ENCODE data around the gene APOBEC3A. TPM values are rescaled to one million over a fixed set of nuclear protein-coding genes. Genes with fewer than 3 reads are reported as not detected.

Gene APOBEC3A
- polyA plus RNA-seq, 1 of the 3 experiments (the other 2 are of a cell fraction) = not detected

DNA sequence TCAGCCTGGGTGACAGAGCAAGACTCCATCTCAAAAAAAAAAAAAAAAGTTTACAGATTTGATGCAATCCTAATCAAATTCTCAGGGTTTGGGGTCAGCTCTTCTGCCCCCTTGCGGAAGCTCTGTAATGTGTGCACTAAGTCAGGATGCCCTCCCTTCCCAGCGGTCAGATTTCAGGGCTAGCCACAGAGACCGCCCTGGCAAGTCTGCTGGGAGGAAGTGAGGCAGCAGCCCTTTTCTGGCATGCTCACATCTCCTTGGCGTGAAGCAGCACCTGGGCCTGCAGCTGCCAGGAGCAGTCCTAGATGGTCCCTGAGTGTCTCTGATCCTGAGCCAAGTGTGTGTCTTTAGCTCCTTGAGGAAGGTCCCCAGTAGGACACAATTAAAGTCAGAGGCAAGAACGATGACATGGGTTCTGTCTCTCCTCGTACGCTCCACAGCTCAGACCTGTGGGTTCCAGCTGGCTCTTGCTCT is 45.8 kb downstream of the APOBEC3A start:
- H3K9me2 ChIP-seq = no peaks in the 10 kb centered on the region
- no peaks in the 10 kb centered on the region; the same call in 1 of the 2 replicates for H3K27me3 ChIP-seq (ENCODE audit: insufficient read depth)
- H3K79me2 ChIP-seq (ENCODE audit: insufficient read depth) = no peaks in the 10 kb centered on the region
- no peak overlapping the region for H3K4me2 ChIP-seq
- CTCF ChIA-PET = interaction anchor here (0.5 to 2.6 kb wide), 13 partner anchors 9 to 234 kb away, joined by 3 to 20 read pairs (median 5); partner anchors contain the start of gene CBX6
- 8% methylated on average over 2 of the region's 7 CpGs for WGBS (ENCODE audit: low lambda C conversion rate)
- H4K20me1 ChIP-seq (ENCODE audit: insufficient read depth) = no peaks in the 10 kb centered on the region
- no peak overlapping the region for H3K9ac ChIP-seq
- no peaks in the 10 kb centered on the region for H3K36me3 ChIP-seq (replicated peaks in 1 of 2; ENCODE audit: control insufficient read depth in 1 of 2, insufficient read depth in 2 of 2, low read length in 1 of 2)
- H3K4me3 ChIP-seq (ENCODE audit: low read depth in 2 of 2, low read length in 1 of 2) = peak overlapping the region in 1 of 2 experiments; percentile 48; a peak in 1 of 4 replicates
- no peaks in the 10 kb centered on the region for H3F3A ChIP-seq (replicated peaks; ENCODE audit: insufficient read depth)
- peak; percentile 72 for DNase-seq
- H3K4me1 ChIP-seq (ENCODE audit: control insufficient read depth in 1 of 2, insufficient read depth in 2 of 2, low read depth in 1 of 2, low read length in 1 of 2) = no peaks in the 10 kb centered on the region; a peak in 1 of 4 replicates
- no peak for TF ChIP-seq NRF1 (IDR thresholded peaks at IDR 0.05; ENCODE audit: low read depth, low read length)
- TF ChIP-seq SMC3 (IDR thresholded peaks at IDR 0.05; ENCODE audit: low read depth, low read length) = peak; percentile 67
- no peak for TF ChIP-seq JUND (IDR thresholded peaks at IDR 0.05)
- TF ChIP-seq RAD21 (IDR thresholded peaks at IDR 0.05; ENCODE audit: low read length) = peak; percentile 53
- TF ChIP-seq, protein P1, sequence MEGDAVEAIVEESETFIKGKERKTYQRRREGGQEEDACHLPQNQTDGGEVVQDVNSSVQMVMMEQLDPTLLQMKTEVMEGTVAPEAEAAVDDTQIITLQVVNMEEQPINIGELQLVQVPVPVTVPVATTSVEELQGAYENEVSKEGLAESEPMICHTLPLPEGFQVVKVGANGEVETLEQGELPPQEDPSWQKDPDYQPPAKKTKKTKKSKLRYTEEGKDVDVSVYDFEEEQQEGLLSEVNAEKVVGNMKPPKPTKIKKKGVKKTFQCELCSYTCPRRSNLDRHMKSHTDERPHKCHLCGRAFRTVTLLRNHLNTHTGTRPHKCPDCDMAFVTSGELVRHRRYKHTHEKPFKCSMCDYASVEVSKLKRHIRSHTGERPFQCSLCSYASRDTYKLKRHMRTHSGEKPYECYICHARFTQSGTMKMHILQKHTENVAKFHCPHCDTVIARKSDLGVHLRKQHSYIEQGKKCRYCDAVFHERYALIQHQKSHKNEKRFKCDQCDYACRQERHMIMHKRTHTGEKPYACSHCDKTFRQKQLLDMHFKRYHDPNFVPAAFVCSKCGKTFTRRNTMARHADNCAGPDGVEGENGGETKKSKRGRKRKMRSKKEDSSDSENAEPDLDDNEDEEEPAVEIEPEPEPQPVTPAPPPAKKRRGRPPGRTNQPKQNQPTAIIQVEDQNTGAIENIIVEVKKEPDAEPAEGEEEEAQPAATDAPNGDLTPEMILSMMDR (IDR thresholded peaks at IDR 0.05) = peak; percentile 64
- TF ChIP-seq POLR2AphosphoS5 (IDR thresholded peaks at IDR 0.05; ENCODE audit: low read depth, low read length) = no peak
- TF ChIP-seq, protein P2, sequence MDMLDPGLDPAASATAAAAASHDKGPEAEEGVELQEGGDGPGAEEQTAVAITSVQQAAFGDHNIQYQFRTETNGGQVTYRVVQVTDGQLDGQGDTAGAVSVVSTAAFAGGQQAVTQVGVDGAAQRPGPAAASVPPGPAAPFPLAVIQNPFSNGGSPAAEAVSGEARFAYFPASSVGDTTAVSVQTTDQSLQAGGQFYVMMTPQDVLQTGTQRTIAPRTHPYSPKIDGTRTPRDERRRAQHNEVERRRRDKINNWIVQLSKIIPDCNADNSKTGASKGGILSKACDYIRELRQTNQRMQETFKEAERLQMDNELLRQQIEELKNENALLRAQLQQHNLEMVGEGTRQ (IDR thresholded peaks at IDR 0.05; ENCODE audit: borderline replicate concordance, low read depth, low read length) = no peak
- TF ChIP-seq EP300 (IDR thresholded peaks at IDR 0.05; ENCODE audit: borderline replicate concordance in 1 of 2, low read depth in 1 of 2, low read length in 1 of 2) = no peak
- no peaks in the 10 kb centered on the region for H3K9me3 ChIP-seq
- H3K27ac ChIP-seq (ENCODE audit: low read depth in 2 of 2, low read length in 1 of 2) = no peak overlapping the region
- H2AFZ ChIP-seq (ENCODE audit: low read depth) = no peak overlapping the region; the same call in 1 of the 2 replicates
- POLR2A ChIA-PET = interaction anchor here (0.7 kb wide), 1 partner anchor 316 kb away, joined by 3 read pairs; the partner anchor contains the start of gene RPL3

DNA sequence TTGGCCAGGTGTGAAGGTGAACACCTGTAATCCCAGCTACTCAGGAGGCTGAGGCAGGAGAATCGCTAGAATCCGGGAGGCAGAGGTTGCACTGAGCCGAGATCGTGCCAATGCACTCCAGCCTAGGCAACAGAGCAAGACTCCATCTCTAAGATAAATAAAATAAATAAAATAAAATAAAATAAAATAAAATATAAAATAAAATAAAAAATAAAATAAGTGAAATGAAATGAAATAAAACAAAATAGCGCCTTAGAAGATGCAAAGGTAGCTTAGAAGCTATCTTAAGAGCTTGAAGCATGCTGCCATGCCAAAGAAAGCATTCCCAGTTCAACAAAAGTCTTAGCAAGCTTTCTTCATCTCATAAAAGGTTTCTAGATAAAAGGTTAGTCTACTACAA is 49.8 kb downstream of the APOBEC3A start:
- Histone ChIP-seq H3K4me3 (ENCODE audit: low read depth in 2 of 2, low read length in 1 of 2) (no peak overlapping the region), H2AFZ (ENCODE audit: low read depth) (no peak overlapping the region), H3K27ac (ENCODE audit: low read depth in 2 of 2, low read length in 1 of 2) (no peak overlapping the region), H3K4me2 (no peak overlapping the region), H4K20me1 (ENCODE audit: insufficient read depth) (no peaks in the 10 kb centered on the region), H3K9me3 (no peaks in the 10 kb centered on the region), H3K79me2 (ENCODE audit: insufficient read depth) (no peaks in the 10 kb centered on the region), H3K4me1 (ENCODE audit: control insufficient read depth in 1 of 2, insufficient read depth in 2 of 2, low read depth in 1 of 2, low read length in 1 of 2) (no peaks in the 10 kb centered on the region; a peak in 1 of 4 replicates), H3K27me3 (ENCODE audit: insufficient read depth) (no peaks in the 10 kb centered on the region), H3K36me3 (replicated peaks in 1 of 2; ENCODE audit: control insufficient read depth in 1 of 2, insufficient read depth in 2 of 2, low read length in 1 of 2) (no peaks in the 10 kb centered on the region), H3F3A (replicated peaks; ENCODE audit: insufficient read depth) (no peaks in the 10 kb centered on the region), H3K9me2 (no peaks in the 10 kb centered on the region), H3K9ac (no peak overlapping the region)
- WGBS (ENCODE audit: low lambda C conversion rate) = 91% methylated on average over 5 of the region's 5 CpGs
- POLR2A ChIA-PET = no interaction called here
- DNase-seq = no peak
- CTCF ChIA-PET = interaction anchor here (1.0 to 1.3 kb wide), 3 partner anchors 115 to 223 kb away, joined by 3 to 5 read pairs (median 4); no protein-coding TSS in a partner anchor
- TF ChIP-seq TCF12 (IDR thresholded peaks at IDR 0.05) (no peak), FOXJ3 (CRISPR knock-in tag; IDR thresholded peaks at IDR 0.05) (no peak), RFX5 (IDR thresholded peaks at IDR 0.05; ENCODE audit: low read length) (no peak), RXRA (IDR thresholded peaks at IDR 0.05; ENCODE audit: borderline replicate concordance, low read depth) (no peak), SMC3 (IDR thresholded peaks at IDR 0.05; ENCODE audit: low read depth, low read length) (no peak), GATA2 (CRISPR knock-in tag; IDR thresholded peaks at IDR 0.05) (no peak), TAF1 (IDR thresholded peaks at IDR 0.05; ENCODE audit: borderline replicate concordance, low read depth, low read length) (no peak), RAD21 (IDR thresholded peaks at IDR 0.05; ENCODE audit: low read length) (no peak), NFIC (IDR thresholded peaks at IDR 0.05; ENCODE audit: borderline replicate concordance) (no peak), YY1 (IDR thresholded peaks at IDR 0.05; ENCODE audit: low read depth) (no peak)
- TF ChIP-seq, protein P3, sequence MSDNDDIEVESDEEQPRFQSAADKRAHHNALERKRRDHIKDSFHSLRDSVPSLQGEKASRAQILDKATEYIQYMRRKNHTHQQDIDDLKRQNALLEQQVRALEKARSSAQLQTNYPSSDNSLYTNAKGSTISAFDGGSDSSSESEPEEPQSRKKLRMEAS (IDR thresholded peaks at IDR 0.05; ENCODE audit: low read depth) = no peak
- TF ChIP-seq, protein P4, sequence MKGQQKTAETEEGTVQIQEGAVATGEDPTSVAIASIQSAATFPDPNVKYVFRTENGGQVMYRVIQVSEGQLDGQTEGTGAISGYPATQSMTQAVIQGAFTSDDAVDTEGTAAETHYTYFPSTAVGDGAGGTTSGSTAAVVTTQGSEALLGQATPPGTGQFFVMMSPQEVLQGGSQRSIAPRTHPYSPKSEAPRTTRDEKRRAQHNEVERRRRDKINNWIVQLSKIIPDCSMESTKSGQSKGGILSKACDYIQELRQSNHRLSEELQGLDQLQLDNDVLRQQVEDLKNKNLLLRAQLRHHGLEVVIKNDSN (IDR thresholded peaks at IDR 0.05; ENCODE audit: borderline replicate concordance, low read depth) = no peak
- TF ChIP-seq, protein P1 (IDR thresholded peaks at IDR 0.05) = no peak
